Fibroblast of skin of right biceps (primary cell): ENCODE results near the gene LRRC3B.

Experiments used
- DNase-seq: peaks from one replicate; pipeline ENCODE4 v3.0.0-alpha.2; 2013

LRRC3B gene

DNA sequence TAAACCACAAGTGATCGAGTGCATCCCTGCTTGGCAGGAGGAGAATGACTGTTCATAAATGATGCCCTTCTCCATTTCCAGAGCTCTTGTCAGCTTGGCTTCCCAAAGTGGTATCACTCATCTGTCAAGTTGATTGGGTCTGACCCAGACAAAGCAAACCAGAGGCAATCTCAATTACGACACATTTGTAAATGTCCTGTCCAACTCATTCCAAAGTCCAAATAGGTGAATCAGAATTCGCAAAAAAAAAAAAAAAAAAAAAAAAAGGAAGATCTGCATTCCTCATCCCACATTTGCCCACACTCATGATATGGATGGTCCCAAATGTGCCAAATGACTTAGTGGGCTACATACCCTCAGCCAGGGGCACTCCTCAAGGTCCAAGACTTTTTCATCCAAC lies 91.9 kb downstream of the LRRC3B start:
- DNase-seq, result no peak

DNA sequence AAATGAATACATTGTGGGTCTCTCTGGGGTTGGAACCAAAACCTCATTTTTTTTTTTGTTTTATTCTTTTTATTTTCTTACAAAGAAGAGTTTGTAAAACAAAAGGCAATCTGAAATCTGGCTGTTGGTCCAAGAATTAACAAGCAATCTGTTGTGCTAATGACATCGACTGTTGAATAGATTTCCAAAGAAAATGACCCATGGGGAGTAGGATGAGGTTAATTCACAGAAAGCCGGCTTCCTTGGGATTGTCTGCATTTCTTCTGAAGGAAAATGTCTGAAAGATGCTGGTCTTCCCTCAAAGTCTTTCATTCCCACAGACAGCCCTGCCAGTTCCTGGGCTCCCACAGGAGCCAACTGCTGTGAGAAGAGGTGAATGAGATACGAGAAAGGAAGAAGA lies 92.9 kb downstream of the LRRC3B start:
- DNase-seq, result no peak

DNA sequence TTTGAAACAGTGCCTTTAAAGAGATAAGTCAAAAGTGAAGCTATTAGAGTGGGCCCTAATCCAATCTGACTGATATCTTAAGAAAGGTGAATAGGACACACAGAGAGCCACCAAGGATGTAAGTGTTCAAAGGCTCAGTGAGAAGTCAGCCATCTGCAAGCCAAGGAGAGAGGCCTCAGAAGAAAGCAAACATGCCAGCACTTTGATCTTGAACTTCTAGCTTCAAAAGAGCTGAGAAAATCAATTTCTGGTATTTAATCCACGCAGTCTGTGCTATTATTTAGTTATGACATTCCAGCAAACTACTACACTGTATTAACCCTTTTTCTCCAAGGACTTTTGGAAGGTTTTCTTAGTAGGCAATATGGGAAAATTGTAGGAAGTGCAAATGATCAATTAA lies 95.7 kb downstream of the LRRC3B start:
- no peak for DNase-seq

DNA sequence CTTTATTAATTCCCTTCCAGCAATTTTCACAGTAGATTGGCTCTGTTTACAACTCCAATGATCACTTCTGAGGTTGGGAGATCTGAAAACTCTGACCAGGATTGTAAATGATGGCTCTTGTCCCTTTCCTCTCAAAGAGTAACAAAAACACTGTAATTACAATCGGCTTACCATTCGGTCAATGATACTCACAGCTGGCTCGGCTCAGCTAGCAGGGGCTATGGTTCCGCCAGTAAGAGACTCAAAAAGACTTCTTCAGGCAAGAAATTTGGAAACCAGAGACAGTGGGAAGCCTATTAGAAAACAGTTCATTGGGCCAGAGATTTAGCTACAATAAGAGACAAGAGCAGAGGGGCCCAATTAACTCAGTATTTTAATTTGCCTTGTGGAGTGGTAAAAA lies 96.6 kb downstream of the LRRC3B start:
- no peak for DNase-seq

DNA sequence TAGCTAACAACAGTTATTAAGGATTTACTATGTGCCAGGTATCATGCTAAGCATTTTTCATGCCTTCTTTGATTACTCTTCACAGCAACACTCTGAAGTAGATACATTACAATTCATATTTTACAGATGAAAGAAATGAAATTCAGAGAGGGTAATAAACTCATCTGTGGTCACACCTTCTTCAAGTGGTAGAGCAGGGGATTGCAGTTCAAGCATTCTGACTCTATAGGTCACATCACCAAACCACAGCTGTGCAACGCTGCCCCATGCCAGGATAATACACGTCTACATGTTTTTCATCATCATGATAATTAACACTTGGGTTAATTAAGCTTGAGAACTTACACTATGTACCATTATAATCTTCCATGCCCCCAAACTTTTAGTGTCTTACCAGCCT lies 98.5 kb downstream of the LRRC3B start:
- no peak for DNase-seq

DNA sequence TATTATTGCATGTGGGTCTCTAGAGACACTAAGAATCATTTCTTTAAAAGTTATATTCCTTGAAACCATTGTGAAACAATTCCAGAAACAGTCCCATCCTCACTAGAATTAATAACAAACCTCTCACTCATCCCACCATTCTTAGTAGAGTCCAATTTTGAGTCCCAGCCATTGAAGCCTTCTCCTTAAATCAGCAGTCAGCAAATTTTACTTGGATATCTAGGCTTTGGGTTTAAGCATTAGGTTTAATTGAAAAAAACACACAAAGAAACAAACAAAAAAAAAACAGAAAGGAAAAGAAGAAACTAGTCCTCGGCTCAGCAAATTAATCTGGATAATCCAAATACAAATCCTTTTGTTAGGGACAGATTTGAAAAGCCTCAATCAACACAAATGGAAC lies 109.3 kb downstream of the LRRC3B start:
- DNase-seq, result no peak

DNA sequence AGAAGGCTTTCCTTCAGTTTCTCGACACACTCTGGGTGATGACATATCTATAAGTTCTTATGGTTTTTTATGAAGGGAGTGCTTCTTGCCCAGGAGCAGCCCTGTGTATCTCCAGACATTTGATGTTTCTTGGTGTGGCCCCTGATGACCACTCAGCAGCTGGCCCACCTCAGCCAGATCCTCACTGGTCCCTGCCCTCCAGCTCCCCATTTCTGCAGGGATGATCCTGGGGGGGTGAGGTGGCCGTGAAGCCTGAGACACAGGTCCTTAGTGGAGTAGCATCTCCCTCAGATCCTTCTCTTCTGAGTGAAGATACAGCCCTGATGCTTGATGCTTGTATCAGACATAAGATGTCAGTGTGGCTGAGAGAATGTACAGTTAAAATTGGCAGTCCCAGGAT lies 127.7 kb downstream of the LRRC3B start:
- DNase-seq, result no peak

DNA sequence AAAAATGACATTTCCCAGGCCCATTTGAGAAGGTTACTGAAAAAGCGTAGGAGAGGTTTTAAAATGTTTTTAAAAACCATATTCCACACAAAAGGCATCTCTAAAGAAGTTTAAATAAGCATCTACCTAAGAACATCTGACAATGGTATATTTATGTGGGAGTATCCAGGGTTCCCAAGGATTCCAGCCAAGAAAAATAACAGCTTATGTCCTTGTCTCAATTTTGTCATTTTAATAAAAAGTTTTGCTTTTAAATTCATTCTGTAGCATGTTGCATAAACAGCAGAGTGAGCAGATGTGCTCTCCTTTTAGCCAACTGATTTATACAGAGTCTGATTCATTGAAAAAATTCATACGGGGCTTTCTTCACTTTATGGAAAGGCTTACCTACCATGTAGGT lies 129.9 kb downstream of the LRRC3B start:
- DNase-seq, result no peak

DNA sequence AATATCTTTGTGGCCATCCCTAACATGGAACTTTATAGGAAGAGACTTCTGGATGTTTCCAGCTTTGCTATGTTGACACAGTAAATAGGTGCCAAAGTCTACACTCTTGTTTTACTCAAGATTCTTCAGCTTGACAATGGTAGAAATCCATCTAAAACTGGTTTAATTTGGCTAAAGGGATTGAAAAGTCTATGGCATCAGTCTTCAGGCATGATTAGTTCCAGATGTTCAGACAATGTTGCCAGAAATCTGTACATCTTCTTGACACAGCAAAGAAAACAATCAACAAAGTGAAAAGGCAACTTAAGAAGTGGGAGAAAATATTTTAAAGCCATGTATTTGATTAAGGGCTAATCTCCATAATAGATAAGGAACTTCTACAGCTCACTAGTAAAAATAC lies 130.5 kb downstream of the LRRC3B start:
- no peak for DNase-seq

DNA sequence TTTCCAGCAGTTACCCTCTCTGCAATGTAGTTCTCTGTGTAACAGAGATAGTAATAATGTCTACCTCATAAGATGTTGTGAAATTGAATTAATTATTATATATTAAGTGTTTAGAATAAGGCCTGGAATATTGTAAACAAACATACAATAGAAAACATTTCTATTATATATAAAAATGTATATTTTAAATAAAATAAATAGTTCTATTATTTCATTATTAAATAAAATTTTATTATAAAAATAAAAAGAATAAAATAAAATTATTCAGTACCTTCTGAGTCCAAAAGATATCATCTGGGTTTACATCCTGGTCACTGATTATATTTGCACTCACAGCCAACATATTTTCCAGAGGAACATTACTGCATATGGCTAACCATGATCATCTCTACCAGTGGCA lies 135.4 kb downstream of the LRRC3B start:
- no peak for DNase-seq
